Measurements from ENCODE around the gene DHRS7C.

DNA sequence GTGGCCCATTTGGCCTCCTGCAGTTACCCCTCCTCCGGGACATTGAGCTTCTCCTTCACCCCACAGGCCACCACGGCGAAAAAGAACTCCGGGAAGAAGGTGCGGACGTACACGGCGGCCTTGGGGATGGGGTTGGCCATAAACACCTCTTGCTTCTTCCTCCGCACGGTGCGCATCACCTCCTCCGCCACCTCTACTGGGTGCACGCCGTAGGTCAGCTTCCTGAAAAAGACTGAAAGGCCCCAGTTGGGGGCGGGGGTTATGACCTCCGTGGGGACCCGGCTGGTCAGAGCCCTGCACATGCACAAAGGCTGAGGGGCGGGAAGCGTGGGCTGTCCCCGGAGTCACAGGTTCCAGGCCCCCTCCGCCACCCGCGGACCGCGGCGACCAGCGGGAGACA lies 19.9 kb downstream of the DHRS7C start:
- TF ChIP-seq ZNF274 (IDR thresholded peaks at IDR 0.05; ENCODE audit: low read depth, low read length) (no peak), YY1 (IDR thresholded peaks at IDR 0.05; ENCODE audit: insufficient read depth, insufficient read length) (no peak)
